ENCODE data around the gene CAPN3.

Gene CAPN3

DNA sequence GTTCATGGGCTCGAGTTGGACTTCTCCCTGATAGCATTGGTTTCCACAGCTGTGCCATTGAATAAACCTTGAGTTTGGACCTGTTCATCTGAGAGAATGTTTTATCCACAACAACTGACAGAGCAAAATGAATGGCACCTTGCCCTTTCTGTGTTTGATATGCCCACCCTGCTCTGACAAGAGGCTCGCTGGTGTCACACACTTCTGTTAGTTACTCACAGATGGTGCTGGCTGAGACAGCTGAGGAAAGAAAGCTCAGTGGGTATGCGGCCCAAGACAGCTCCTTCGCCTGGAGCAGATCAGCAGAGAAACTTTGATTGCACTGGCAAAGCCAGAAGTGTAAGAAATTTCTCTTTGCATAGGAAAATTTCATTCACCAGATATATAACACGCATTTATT is 2.5 kb upstream of the CAPN3 start:
- Histone ChIP-seq H3K36me3 (replicated peaks; ENCODE audit: insufficient read depth, low read length) (no peaks in the 10 kb centered on the region), H4K20me1 (ENCODE audit: insufficient read depth, low read length) (no peaks in the 10 kb centered on the region), H2AFZ (ENCODE audit: low read length) (no peak overlapping the region), H3K4me2 (ENCODE audit: low read depth, low read length) (no peak overlapping the region), H3K9me2 (replicated peaks; ENCODE audit: insufficient read depth, low read length) (no peaks in the 10 kb centered on the region), H3K9ac (ENCODE audit: low read length) (no peak overlapping the region), H3K4me1 (ENCODE audit: low read length) (no peaks in the 10 kb centered on the region), H3K9me3 (replicated peaks; ENCODE audit: insufficient read depth, low read length) (no peaks in the 10 kb centered on the region), H3K27ac (ENCODE audit: low read length) (no peak overlapping the region), H3K27me3 (replicated peaks; ENCODE audit: insufficient read depth, low read length) (no peaks in the 10 kb centered on the region), H3K79me2 (ENCODE audit: low read length) (no peaks in the 10 kb centered on the region), H3F3A (ENCODE audit: insufficient read depth, low read length) (no peaks in the 10 kb centered on the region), H3K4me3 (ENCODE audit: low read length) (no peak overlapping the region)
- DNase-seq = no peak
- no peak for TF ChIP-seq EZH2phosphoT487 (IDR thresholded peaks at IDR 0.05; ENCODE audit: low read length)
- TF ChIP-seq, protein P1, sequence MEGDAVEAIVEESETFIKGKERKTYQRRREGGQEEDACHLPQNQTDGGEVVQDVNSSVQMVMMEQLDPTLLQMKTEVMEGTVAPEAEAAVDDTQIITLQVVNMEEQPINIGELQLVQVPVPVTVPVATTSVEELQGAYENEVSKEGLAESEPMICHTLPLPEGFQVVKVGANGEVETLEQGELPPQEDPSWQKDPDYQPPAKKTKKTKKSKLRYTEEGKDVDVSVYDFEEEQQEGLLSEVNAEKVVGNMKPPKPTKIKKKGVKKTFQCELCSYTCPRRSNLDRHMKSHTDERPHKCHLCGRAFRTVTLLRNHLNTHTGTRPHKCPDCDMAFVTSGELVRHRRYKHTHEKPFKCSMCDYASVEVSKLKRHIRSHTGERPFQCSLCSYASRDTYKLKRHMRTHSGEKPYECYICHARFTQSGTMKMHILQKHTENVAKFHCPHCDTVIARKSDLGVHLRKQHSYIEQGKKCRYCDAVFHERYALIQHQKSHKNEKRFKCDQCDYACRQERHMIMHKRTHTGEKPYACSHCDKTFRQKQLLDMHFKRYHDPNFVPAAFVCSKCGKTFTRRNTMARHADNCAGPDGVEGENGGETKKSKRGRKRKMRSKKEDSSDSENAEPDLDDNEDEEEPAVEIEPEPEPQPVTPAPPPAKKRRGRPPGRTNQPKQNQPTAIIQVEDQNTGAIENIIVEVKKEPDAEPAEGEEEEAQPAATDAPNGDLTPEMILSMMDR (IDR thresholded peaks at IDR 0.05; ENCODE audit: low read length) = no peak
- no peak for TF ChIP-seq EZH2 (optimal IDR thresholded peaks at IDR 0.05; ENCODE audit: low read depth, low read length)

DNA sequence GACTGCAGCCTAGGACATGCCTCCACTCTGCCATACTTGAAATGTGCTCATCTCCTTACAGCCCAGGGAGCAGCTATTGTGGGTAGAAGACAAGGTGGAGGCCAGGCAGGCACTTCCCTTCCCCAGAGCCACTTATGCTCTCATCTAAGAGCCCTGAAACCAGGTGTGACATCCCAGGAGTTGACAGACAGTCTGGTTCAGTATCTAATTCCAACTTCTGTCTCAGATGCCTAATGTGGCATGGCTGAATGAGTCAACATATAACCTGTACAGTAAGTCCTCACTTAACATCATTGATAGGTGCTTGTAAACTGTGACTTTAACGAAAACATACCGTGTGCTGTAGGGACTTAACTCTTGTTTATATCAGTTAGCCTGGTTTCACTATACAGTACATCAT is 1.2 kb upstream of the CAPN3 start:
- H3K4me3 ChIP-seq (ENCODE audit: low read length) = no peak overlapping the region
- H2AFZ ChIP-seq (ENCODE audit: low read length) = no peak overlapping the region
- no peaks in the 10 kb centered on the region for H3K27me3 ChIP-seq (replicated peaks; ENCODE audit: insufficient read depth, low read length)
- no peaks in the 10 kb centered on the region for H4K20me1 ChIP-seq (ENCODE audit: insufficient read depth, low read length)
- H3F3A ChIP-seq (ENCODE audit: insufficient read depth, low read length) = no peaks in the 10 kb centered on the region
- no peaks in the 10 kb centered on the region for H3K79me2 ChIP-seq (ENCODE audit: low read length)
- H3K4me1 ChIP-seq (ENCODE audit: low read length) = no peaks in the 10 kb centered on the region
- H3K9me2 ChIP-seq (replicated peaks; ENCODE audit: insufficient read depth, low read length) = no peaks in the 10 kb centered on the region
- TF ChIP-seq EZH2phosphoT487 (IDR thresholded peaks at IDR 0.05; ENCODE audit: low read length) = no peak
- no peak for TF ChIP-seq EZH2 (optimal IDR thresholded peaks at IDR 0.05; ENCODE audit: low read depth, low read length)
- no peak overlapping the region for H3K4me2 ChIP-seq (ENCODE audit: low read depth, low read length)
- H3K9me3 ChIP-seq (replicated peaks; ENCODE audit: insufficient read depth, low read length) = no peaks in the 10 kb centered on the region
- no peak overlapping the region for H3K27ac ChIP-seq (ENCODE audit: low read length)
- no peak overlapping the region for H3K9ac ChIP-seq (ENCODE audit: low read length)
- no peak for DNase-seq
- no peaks in the 10 kb centered on the region for H3K36me3 ChIP-seq (replicated peaks; ENCODE audit: insufficient read depth, low read length)

DNA sequence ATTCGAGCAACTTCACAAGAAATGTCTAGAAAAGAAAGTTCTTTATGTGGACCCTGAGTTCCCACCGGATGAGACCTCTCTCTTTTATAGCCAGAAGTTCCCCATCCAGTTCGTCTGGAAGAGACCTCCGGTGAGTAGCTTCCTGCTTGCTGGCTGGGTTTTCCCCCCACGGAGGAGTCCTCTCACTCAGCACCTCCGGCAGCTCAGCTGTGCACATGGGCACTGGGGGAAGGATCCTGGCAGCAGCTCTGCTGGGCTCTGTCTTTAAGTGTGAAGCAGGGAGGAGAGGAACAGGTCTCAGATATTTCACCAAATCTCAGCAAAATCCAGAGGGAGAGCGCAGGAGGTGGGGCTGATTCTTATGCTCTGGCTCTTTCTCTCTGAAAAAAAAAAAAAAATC is 684 bp downstream of the CAPN3 start:
- Histone ChIP-seq H3K9me3 (replicated peaks; ENCODE audit: insufficient read depth, low read length) (no peaks in the 10 kb centered on the region), H3K4me3 (ENCODE audit: low read length) (no peak overlapping the region), H3K9me2 (replicated peaks; ENCODE audit: insufficient read depth, low read length) (no peaks in the 10 kb centered on the region), H3K27ac (ENCODE audit: low read length) (no peak overlapping the region), H4K20me1 (ENCODE audit: insufficient read depth, low read length) (no peaks in the 10 kb centered on the region), H3F3A (ENCODE audit: insufficient read depth, low read length) (no peaks in the 10 kb centered on the region), H3K9ac (ENCODE audit: low read length) (no peak overlapping the region), H3K36me3 (replicated peaks; ENCODE audit: insufficient read depth, low read length) (no peaks in the 10 kb centered on the region), H3K27me3 (replicated peaks; ENCODE audit: insufficient read depth, low read length) (no peaks in the 10 kb centered on the region), H3K4me1 (ENCODE audit: low read length) (no peaks in the 10 kb centered on the region), H2AFZ (ENCODE audit: low read length) (no peak overlapping the region), H3K4me2 (ENCODE audit: low read depth, low read length) (no peak overlapping the region), H3K79me2 (ENCODE audit: low read length) (no peaks in the 10 kb centered on the region)
- DNase-seq = no peak
- TF ChIP-seq, protein P1 (IDR thresholded peaks at IDR 0.05; ENCODE audit: low read length) = no peak
- TF ChIP-seq EZH2 (optimal IDR thresholded peaks at IDR 0.05; ENCODE audit: low read depth, low read length) (no peak), EZH2phosphoT487 (IDR thresholded peaks at IDR 0.05; ENCODE audit: low read length) (no peak)

DNA sequence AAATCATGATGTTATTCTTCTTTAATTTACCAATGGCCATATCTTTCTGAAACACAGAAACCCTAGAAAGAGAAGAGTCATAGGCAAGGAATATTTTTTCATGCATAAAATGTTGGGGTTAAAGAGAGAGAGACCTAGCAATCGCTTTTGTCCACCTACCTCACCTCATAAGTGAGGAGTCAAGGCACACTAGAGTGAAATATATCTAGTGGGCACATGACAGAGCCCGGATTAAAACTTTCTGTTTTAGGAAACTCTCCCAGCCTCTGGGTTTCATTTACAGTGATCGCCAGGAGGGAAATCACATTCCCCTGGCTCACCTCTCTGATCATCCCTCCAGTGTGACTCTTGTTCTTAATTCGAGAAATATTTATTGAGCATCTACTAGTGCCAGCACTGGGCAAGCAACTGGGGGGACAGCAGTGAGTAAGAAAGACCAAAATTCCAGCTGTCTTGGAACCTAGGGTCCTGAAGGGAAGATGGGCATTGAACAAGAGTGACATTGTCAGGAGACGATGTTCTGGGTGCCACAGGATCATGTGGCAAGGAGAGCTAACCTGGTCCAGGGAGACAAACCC is 1.3 kb downstream of the CAPN3 start:
- no peak overlapping the region for H2AFZ ChIP-seq (ENCODE audit: low read length)
- TF ChIP-seq, protein P1 (IDR thresholded peaks at IDR 0.05; ENCODE audit: low read length) = no peak
- no peak for TF ChIP-seq EZH2phosphoT487 (IDR thresholded peaks at IDR 0.05; ENCODE audit: low read length)
- no peak for TF ChIP-seq EZH2 (optimal IDR thresholded peaks at IDR 0.05; ENCODE audit: low read depth, low read length)
- no peaks in the 10 kb centered on the region for H3K79me2 ChIP-seq (ENCODE audit: low read length)
- H3K4me1 ChIP-seq (ENCODE audit: low read length) = no peaks in the 10 kb centered on the region
- no peaks in the 10 kb centered on the region for H3K9me2 ChIP-seq (replicated peaks; ENCODE audit: insufficient read depth, low read length)
- no peak overlapping the region for H3K27ac ChIP-seq (ENCODE audit: low read length)
- H3K9ac ChIP-seq (ENCODE audit: low read length) = no peak overlapping the region
- H3K9me3 ChIP-seq (replicated peaks; ENCODE audit: insufficient read depth, low read length) = no peaks in the 10 kb centered on the region
- H3K27me3 ChIP-seq (replicated peaks; ENCODE audit: insufficient read depth, low read length) = no peaks in the 10 kb centered on the region
- H3K36me3 ChIP-seq (replicated peaks; ENCODE audit: insufficient read depth, low read length) = no peaks in the 10 kb centered on the region
- H3K4me3 ChIP-seq (ENCODE audit: low read length) = no peak overlapping the region
- H4K20me1 ChIP-seq (ENCODE audit: insufficient read depth, low read length) = no peaks in the 10 kb centered on the region
- no peak overlapping the region for H3K4me2 ChIP-seq (ENCODE audit: low read depth, low read length)
- DNase-seq = no peak
- no peaks in the 10 kb centered on the region for H3F3A ChIP-seq (ENCODE audit: insufficient read depth, low read length)

All from MM.1S (cell line).